Tibial artery (tissue), 4 donors: ENCODE measurements around the gene ZNF619.

Source experiments
- DNase-seq, 2 donors: peaks; one replicate each; pipeline ENCODE4 v3.0.0-alpha.2; 2019
- H3K27ac ChIP-seq, 2 donors: fragments of 200-600 bp; sonication (generic) in 1 of 2; 1 replicate in 1 of 2; 2 replicates in 1 of 2; pipeline ENCODE4 v1.5.1; 2018 to 2019; ENCODE audit warnings: mild to moderate bottlenecking in 1 of 2
- H3K27me3 ChIP-seq, 2 donors: fragments of 200-600 bp; sonication (generic) in 1 of 2; one replicate each; pipeline versions ENCODE4 v1.5.1 to v1.6.0; 2016 to 2019
- H3K36me3 ChIP-seq, 3 donors: fragments of 200-600 bp; sonication (generic) in 2 of 3; one replicate each; pipeline ENCODE4 v1.5.1; 2016 to 2019; ENCODE audit warnings: mild to moderate bottlenecking in 2 of 3
- H3K4me1 ChIP-seq, 4 donors: fragments of 200-600 bp; sonication (generic) in 2 of 4; 1 replicate in 3 of 4; 2 replicates in 1 of 4; pipeline ENCODE4 v1.5.1; 2016 to 2019
- H3K4me3 ChIP-seq, 2 donors: fragments of 200-600 bp; sonication (generic) in 1 of 2; 1 replicate in 1 of 2; 2 replicates in 1 of 2; pipeline ENCODE4 v1.5.1; 2018 to 2019; ENCODE audit warnings: mild to moderate bottlenecking in 2 of 2
- H3K9me3 ChIP-seq, 3 donors: fragments of 200-600 bp; sonication (generic) in 1 of 3; one replicate each; pipeline ENCODE4 v1.5.1; 2016 to 2019
- CTCF ChIP-seq, 2 experiments: fragments of 200-600 bp in 1 of 2; fragments of 450-650 bp in 1 of 2; IDR thresholded peaks; one replicate each; pipeline ENCODE4 v1.5.1; 2017 to 2019; ENCODE audit warnings: antibody characterized with exemption in 2 of 2, mild to moderate bottlenecking in 1 of 2, moderate library complexity in 1 of 2
- intact Hi-C: fragments of 100-400 bp; cut with DNase I; formaldehyde crosslinking; loops from one replicate; pipeline ENCODE4 v1.15.0; 2023; ENCODE audit warnings: low total_unique reads

The ZNF619 gene

GRCh38 chr3:40476478-40477470, at the start of gene ZNF619:
Gene ZNF619, plus strand, starts transcription at chr3:40477122. Its CDS starts 858 bp downstream, at chr3:40477980.
- H3K27me3 ChIP-seq = no peaks in the 10 kb centered on the region
- H3K4me1 ChIP-seq = peaks cover 0 to 13% (median 5%) of the 10 kb centered on the region in 4 donors
- TF ChIP-seq CTCF (IDR thresholded peaks at IDR 0.05) = no peak
- intact Hi-C loops = loop anchor here (2.0 kb wide), 1 partner anchor 18 kb away; no protein-coding TSS in a partner anchor
- H3K27ac ChIP-seq = peak within 1 kb of the TSS; percentile 71
- DNase-seq = peak; percentile 74 to 83
- peak within 1 kb of the TSS; percentile 66 to 72 for H3K4me3 ChIP-seq
- no peaks in the 10 kb centered on the region for H3K9me3 ChIP-seq
- peaks cover 0 to 29% (median 9%) of the 10 kb centered on the region in 3 donors for H3K36me3 ChIP-seq

- no peaks in the 10 kb centered on the region for H3K4me1 ChIP-seq
- no peak overlapping the region for H3K27ac ChIP-seq
- no peak overlapping the region for H3K4me3 ChIP-seq
- no peaks in the 10 kb centered on the region for H3K9me3 ChIP-seq
- no peak for TF ChIP-seq CTCF (IDR thresholded peaks at IDR 0.05)
- peaks cover 0 to 5% (median 0%) of the 10 kb centered on the region in 3 donors for H3K36me3 ChIP-seq
- DNase-seq = no peak
- intact Hi-C loops = no loop called here
- no peaks in the 10 kb centered on the region for H3K27me3 ChIP-seq
Observed at GRCh38 chr3:40432793-40433192, 44.1 kb upstream of the ZNF619 start.

- DNase-seq = no peak
- H3K9me3 ChIP-seq = no peaks in the 10 kb centered on the region
- no peak overlapping the region for H3K27ac ChIP-seq
- no peak for TF ChIP-seq CTCF (IDR thresholded peaks at IDR 0.05)
- H3K4me3 ChIP-seq = no peak overlapping the region
- intact Hi-C loops = no loop called here
- no peaks in the 10 kb centered on the region for H3K27me3 ChIP-seq
- H3K4me1 ChIP-seq = no peaks in the 10 kb centered on the region
- H3K36me3 ChIP-seq = peaks cover 0 to 5% (median 0%) of the 10 kb centered on the region in 3 donors
Observed at GRCh38 chr3:40437889-40438288, 39.0 kb upstream of the ZNF619 start.

GRCh38 chr3:40445062-40445461, 31.9 kb upstream of the ZNF619 start:
- TF ChIP-seq CTCF (IDR thresholded peaks at IDR 0.05) = no peak
- no peak overlapping the region for H3K27ac ChIP-seq
- H3K4me1 ChIP-seq = no peaks in the 10 kb centered on the region
- intact Hi-C loops = no loop called here
- no peak overlapping the region for H3K4me3 ChIP-seq
- H3K9me3 ChIP-seq = no peaks in the 10 kb centered on the region
- peaks cover 7 to 18% (median 10%) of the 10 kb centered on the region in 3 donors for H3K36me3 ChIP-seq
- DNase-seq = no peak
- H3K27me3 ChIP-seq = no peaks in the 10 kb centered on the region

GRCh38 chr3:40445880-40446279, 31.0 kb upstream of the ZNF619 start:
- DNase-seq = no peak
- intact Hi-C loops = no loop called here
- Histone ChIP-seq H3K27me3 (no peaks in the 10 kb centered on the region), H3K4me3 (no peak overlapping the region), H3K36me3 (peaks cover 7 to 18% (median 10%) of the 10 kb centered on the region in 3 donors), H3K9me3 (no peaks in the 10 kb centered on the region), H3K4me1 (no peaks in the 10 kb centered on the region), H3K27ac (no peak overlapping the region)
- TF ChIP-seq CTCF (IDR thresholded peaks at IDR 0.05) = no peak
